Measurements from ENCODE around the gene CD300LB.
"Not testable (repeated sequence)": the region's sequence is repeated elsewhere in the genome, so short reads cannot be mapped to it uniquely, and the experiment has no call there.

The CD300LB gene

GRCh38 chr17:74488276-74488675 is 43.0 kb downstream of the CD300LB start:
- not testable (repeated sequence) for DNase-seq

- no peak for DNase-seq
These were observed 45.4 kb downstream of the CD300LB start for GRCh38 chr17:74485841-74486240.

GRCh38 chr17:74485022-74485743 is 46.1 kb downstream of the CD300LB start:
- DNase-seq = no peak

GRCh38 chr17:74484066-74484465 is 47.2 kb downstream of the CD300LB start:
- DNase-seq = no peak

- no peak for DNase-seq
These were observed 49.7 kb downstream of the CD300LB start for GRCh38 chr17:74481621-74482020.

GRCh38 chr17:74480290-74480689 is 51.0 kb downstream of the CD300LB start:
- DNase-seq = no peak

- DNase-seq = peak; percentile 49
These were observed 52.7 kb downstream of the CD300LB start for GRCh38 chr17:74478420-74479100.

- DNase-seq = no peak
These were observed 53.9 kb downstream of the CD300LB start for GRCh38 chr17:74477411-74477810.

- DNase-seq = no peak
These were observed 56.1 kb downstream of the CD300LB start for GRCh38 chr17:74475189-74475588.

- peak; percentile 45 for DNase-seq
These were observed 57.1 kb downstream of the CD300LB start for GRCh38 chr17:74474043-74474792.

- DNase-seq = no peak
These were observed 58.0 kb downstream of the CD300LB start for GRCh38 chr17:74473294-74473693.

GRCh38 chr17:74472890-74473289 is 58.4 kb downstream of the CD300LB start:
- no peak for DNase-seq

- peak; percentile 31 for DNase-seq
These were observed 59.9 kb downstream of the CD300LB start for GRCh38 chr17:74471341-74471740.
